Uterus (tissue), 4 donors: ENCODE results near the gene VAMP7. TPM values are rescaled to one million over a fixed set of nuclear protein-coding genes. Genes with fewer than 3 reads are reported as not detected.

Experiments used
- DNase-seq, 2 donors: peaks; one replicate each; pipeline ENCODE4 v3.0.0-alpha.2; 2019 to 2020
- H3K27ac ChIP-seq, 2 donors: fragments of 200-600 bp; sonication (generic); 1 replicate in 1 of 2; 2 replicates in 1 of 2; pipeline ENCODE4 v1.5.1; 2016 to 2018
- H3K27me3 ChIP-seq, 2 donors: fragments of 200-600 bp; sonication (generic); one replicate each; pipeline ENCODE4 v1.5.1; 2018 to 2019; ENCODE audit warnings: control low read depth in 1 of 2
- H3K36me3 ChIP-seq, 2 donors: fragments of 200-600 bp; sonication (generic); one replicate each; pipeline ENCODE4 v1.5.1; 2019; ENCODE audit warnings: control low read depth in 1 of 2
- H3K4me1 ChIP-seq, 2 donors: fragments of 200-600 bp; sonication (generic); one replicate each; pipeline ENCODE4 v1.5.1; 2018 to 2019; ENCODE audit warnings: control low read depth in 1 of 2
- H3K4me3 ChIP-seq, 2 donors: fragments of 200-600 bp; sonication (generic); 1 replicate in 1 of 2; 2 replicates in 1 of 2; pipeline ENCODE4 v1.5.1; 2018 to 2019; ENCODE audit warnings: mild to moderate bottlenecking in 1 of 2
- H3K9me3 ChIP-seq, 2 donors: fragments of 200-600 bp; sonication (generic); one replicate each; pipeline ENCODE4 v1.5.1; 2019; ENCODE audit warnings: control low read depth in 1 of 2
- POLR2A ChIP-seq, 2 donors: fragments of 450-650 bp; IDR thresholded peaks; one replicate each; pipeline ENCODE4 v1.6.1; 2016; ENCODE audit warnings: antibody characterized with exemption in 2 of 2, mild to moderate bottlenecking in 1 of 2, moderate library complexity in 1 of 2
- intact Hi-C: fragments of 100-400 bp; cut with DNase I; formaldehyde crosslinking; loops from one replicate; pipeline ENCODE4 v1.15.1; 2023; ENCODE audit warnings: low total_unique reads
- total RNA-seq, 4 donors: library from RNA; depleted of rRNA in 3 of 4; stranded (reverse); fragments of >200 nt in 3 of 4; gene quantifications; one replicate each; pipeline versions ENCODE4 v1.1.0 to v1.2.4, GENCODE V29; 2014 to 2023
- TF ChIP-seq, protein P1 (sequence below), 4 experiments: fragments of 200-600 bp in 2 of 4; fragments of 450-650 bp in 2 of 4; sonication (generic) in 2 of 4; IDR thresholded peaks; one replicate each; pipeline ENCODE4 v1.5.1; 2016 to 2019; ENCODE audit warnings: antibody characterized with exemption in 4 of 4, mild to moderate bottlenecking in 2 of 4, moderate library complexity in 1 of 4
- donor health status: DM: yes; HTN: yes; CAD: no.

VAMP7 gene
- total RNA-seq, 4 donors from 2014 or later: 23.2 to 38.9 (median 34.5) TPM

GRCh38 chrX:155865193-155865592 lies 16.0 kb upstream of the VAMP7 start:
- no peaks in the 10 kb centered on the region for H3K27me3 ChIP-seq
- DNase-seq: no peak
- no peaks in the 10 kb centered on the region for H3K9me3 ChIP-seq
- no peak overlapping the region for H3K27ac ChIP-seq
- H3K4me1 ChIP-seq: no peaks in the 10 kb centered on the region
- no peaks in the 10 kb centered on the region for H3K36me3 ChIP-seq
- no peak for TF ChIP-seq POLR2A (IDR thresholded peaks at IDR 0.05)
- TF ChIP-seq, protein P1, sequence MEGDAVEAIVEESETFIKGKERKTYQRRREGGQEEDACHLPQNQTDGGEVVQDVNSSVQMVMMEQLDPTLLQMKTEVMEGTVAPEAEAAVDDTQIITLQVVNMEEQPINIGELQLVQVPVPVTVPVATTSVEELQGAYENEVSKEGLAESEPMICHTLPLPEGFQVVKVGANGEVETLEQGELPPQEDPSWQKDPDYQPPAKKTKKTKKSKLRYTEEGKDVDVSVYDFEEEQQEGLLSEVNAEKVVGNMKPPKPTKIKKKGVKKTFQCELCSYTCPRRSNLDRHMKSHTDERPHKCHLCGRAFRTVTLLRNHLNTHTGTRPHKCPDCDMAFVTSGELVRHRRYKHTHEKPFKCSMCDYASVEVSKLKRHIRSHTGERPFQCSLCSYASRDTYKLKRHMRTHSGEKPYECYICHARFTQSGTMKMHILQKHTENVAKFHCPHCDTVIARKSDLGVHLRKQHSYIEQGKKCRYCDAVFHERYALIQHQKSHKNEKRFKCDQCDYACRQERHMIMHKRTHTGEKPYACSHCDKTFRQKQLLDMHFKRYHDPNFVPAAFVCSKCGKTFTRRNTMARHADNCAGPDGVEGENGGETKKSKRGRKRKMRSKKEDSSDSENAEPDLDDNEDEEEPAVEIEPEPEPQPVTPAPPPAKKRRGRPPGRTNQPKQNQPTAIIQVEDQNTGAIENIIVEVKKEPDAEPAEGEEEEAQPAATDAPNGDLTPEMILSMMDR (IDR thresholded peaks at IDR 0.05): no peak
- intact Hi-C loops: no loop called here
- H3K4me3 ChIP-seq: no peak overlapping the region

- H3K4me1 ChIP-seq: no peaks in the 10 kb centered on the region
- H3K27me3 ChIP-seq: no peaks in the 10 kb centered on the region
- TF ChIP-seq POLR2A (IDR thresholded peaks at IDR 0.05): no peak
- TF ChIP-seq, protein P1 (IDR thresholded peaks at IDR 0.05): no peak
- DNase-seq: no peak
- H3K9me3 ChIP-seq: no peaks in the 10 kb centered on the region
- H3K27ac ChIP-seq: no peak overlapping the region
- H3K4me3 ChIP-seq: no peak overlapping the region
- no peaks in the 10 kb centered on the region for H3K36me3 ChIP-seq
- intact Hi-C loops: no loop called here
These were observed 13.3 kb upstream of the VAMP7 start for GRCh38 chrX:155867821-155868220.

DNA sequence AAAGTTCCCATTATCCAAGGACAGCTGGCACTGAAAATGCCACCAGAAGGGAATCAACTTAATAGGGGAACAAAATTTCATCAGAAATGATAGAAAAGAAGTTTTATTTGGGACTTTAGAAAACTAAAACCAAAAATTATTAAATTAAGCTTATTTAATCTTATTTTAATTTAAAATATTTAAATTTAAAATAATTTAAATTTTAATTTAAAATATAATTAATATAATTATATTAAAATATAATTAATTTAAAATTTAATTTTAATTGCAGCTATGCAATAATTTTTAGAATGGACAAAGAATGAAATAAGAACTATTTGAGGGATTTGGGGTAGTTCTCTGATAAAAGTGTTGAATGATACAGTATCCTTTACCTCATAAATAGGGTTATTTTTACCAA lies 10.2 kb upstream of the VAMP7 start:
- H3K36me3 ChIP-seq: no peaks in the 10 kb centered on the region
- H3K27ac ChIP-seq: no peak overlapping the region
- no peaks in the 10 kb centered on the region for H3K9me3 ChIP-seq
- TF ChIP-seq, protein P1 (IDR thresholded peaks at IDR 0.05): no peak
- TF ChIP-seq POLR2A (IDR thresholded peaks at IDR 0.05): no peak
- no peaks in the 10 kb centered on the region for H3K27me3 ChIP-seq
- H3K4me1 ChIP-seq: no peaks in the 10 kb centered on the region
- no peak overlapping the region for H3K4me3 ChIP-seq
- intact Hi-C loops: no loop called here
- no peak for DNase-seq

DNA sequence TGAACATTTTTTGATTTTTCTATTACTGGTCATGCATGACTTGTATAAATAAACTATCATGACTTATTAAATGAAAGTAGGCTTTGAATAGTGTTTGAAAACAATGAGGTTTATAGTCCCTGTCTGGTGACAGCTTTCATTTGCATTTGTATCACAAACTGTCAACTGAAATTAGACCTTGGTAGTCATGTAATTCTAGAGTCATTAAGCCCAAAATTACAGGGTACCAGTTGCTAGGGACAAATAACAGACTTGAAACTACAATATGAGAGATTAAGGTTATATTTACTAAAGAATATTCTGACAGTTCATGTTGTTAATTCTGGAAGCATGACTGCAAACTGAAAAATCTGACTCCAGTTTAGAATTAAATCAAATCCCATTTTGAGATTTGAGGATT lies 9.2 kb upstream of the VAMP7 start:
- no peak for TF ChIP-seq POLR2A (IDR thresholded peaks at IDR 0.05)
- TF ChIP-seq, protein P1 (IDR thresholded peaks at IDR 0.05): no peak
- no peaks in the 10 kb centered on the region for H3K36me3 ChIP-seq
- no peak overlapping the region for H3K4me3 ChIP-seq
- H3K27ac ChIP-seq: no peak overlapping the region
- no peak for DNase-seq
- intact Hi-C loops: no loop called here
- no peaks in the 10 kb centered on the region for H3K27me3 ChIP-seq
- no peaks in the 10 kb centered on the region for H3K4me1 ChIP-seq
- H3K9me3 ChIP-seq: no peaks in the 10 kb centered on the region

DNA sequence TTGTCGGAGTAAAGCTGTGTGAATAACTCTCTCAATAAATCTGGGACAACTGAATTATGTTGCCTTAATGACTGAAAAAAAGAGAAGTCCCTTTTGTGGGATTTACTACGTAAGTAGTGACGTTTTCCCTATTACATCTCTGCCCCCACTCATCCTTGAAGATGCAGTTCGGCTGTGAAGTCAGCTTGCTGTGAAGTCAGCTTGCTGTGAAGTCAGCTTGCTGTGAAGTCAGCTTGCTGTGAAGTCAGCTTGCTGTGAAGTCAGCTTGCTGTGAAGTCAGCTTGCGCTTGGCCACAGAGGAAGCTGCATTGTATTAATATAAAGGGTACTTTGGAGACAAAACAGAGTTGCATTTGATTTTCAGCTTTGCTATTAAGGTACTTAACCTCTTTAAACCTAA lies 8.0 kb upstream of the VAMP7 start:
- intact Hi-C loops: no loop called here
- H3K27me3 ChIP-seq: no peaks in the 10 kb centered on the region
- H3K4me3 ChIP-seq: no peak overlapping the region
- H3K9me3 ChIP-seq: no peaks in the 10 kb centered on the region
- no peaks in the 10 kb centered on the region for H3K36me3 ChIP-seq
- no peaks in the 10 kb centered on the region for H3K4me1 ChIP-seq
- H3K27ac ChIP-seq: no peak overlapping the region
- DNase-seq: no peak
- TF ChIP-seq, protein P1 (IDR thresholded peaks at IDR 0.05): no peak
- no peak for TF ChIP-seq POLR2A (IDR thresholded peaks at IDR 0.05)
